IMR-90 (cell line): ENCODE data around the gene WDCP.

Experiments
- CHD1 ChIP-seq: IDR thresholded peaks from 2 replicates; pipeline ENCODE4 v1.6.1; 2012; ENCODE audit warnings: low read depth, low read length, improper control_type of control experiment
- ELK1 ChIP-seq: fragments of 150-350 bp; IDR thresholded peaks from 2 replicates; pipeline ENCODE4 v1.6.1; 2016; ENCODE audit warnings: low read depth, mild to moderate bottlenecking, low read length, moderate library complexity, borderline replicate concordance
- FOS ChIP-seq: fragments of 150-350 bp; IDR thresholded peaks from 2 replicates; pipeline ENCODE4 v1.6.1; 2016; ENCODE audit warnings: low read depth, low read length
- MXI1 ChIP-seq: IDR thresholded peaks from 2 replicates; pipeline ENCODE4 v1.6.1; 2012; ENCODE audit warnings: low read depth, mild to moderate bottlenecking, low read length, moderate library complexity, borderline replicate concordance
- POLR2A ChIP-seq: IDR thresholded peaks from 2 replicates; pipeline ENCODE4 v1.6.1; 2012; ENCODE audit warnings: mild to moderate bottlenecking, low read depth, low read length
- RAD21 ChIP-seq: IDR thresholded peaks from 2 replicates; pipeline ENCODE4 v1.6.1; 2012; ENCODE audit warnings: low read length, improper control_type of control experiment
- RCOR1 ChIP-seq: IDR thresholded peaks from 2 replicates; pipeline ENCODE4 v1.6.1; 2012; ENCODE audit warnings: mild to moderate bottlenecking, low read length, improper control_type of control experiment; ENCODE audit not compliant: insufficient replicate concordance
- RFX5 ChIP-seq: IDR thresholded peaks from 2 replicates; pipeline ENCODE4 v1.8.0; 2012; ENCODE audit warnings: low read depth, mild to moderate bottlenecking, low read length, moderate library complexity
- SMC3 ChIP-seq: fragments of 150-350 bp; IDR thresholded peaks from 2 replicates; pipeline ENCODE4 v1.6.1; 2016; ENCODE audit warnings: low read depth, mild to moderate bottlenecking, antibody characterized with exemption, low read length, moderate library complexity
- TF ChIP-seq, protein P1 (sequence below): conservative IDR thresholded peaks from 2 replicates; pipeline ENCODE4 v1.5.1; 2012; ENCODE audit warnings: mild to moderate bottlenecking, low read depth, low read length, improper control_type of control experiment
- TF ChIP-seq, protein P2 (sequence below): fragments of 150-350 bp; IDR thresholded peaks from 2 replicates; pipeline ENCODE4 v1.6.1; 2017; ENCODE audit warnings: mild to moderate bottlenecking, antibody characterized with exemption, low read length, low read depth

- TF ChIP-seq, protein P1, sequence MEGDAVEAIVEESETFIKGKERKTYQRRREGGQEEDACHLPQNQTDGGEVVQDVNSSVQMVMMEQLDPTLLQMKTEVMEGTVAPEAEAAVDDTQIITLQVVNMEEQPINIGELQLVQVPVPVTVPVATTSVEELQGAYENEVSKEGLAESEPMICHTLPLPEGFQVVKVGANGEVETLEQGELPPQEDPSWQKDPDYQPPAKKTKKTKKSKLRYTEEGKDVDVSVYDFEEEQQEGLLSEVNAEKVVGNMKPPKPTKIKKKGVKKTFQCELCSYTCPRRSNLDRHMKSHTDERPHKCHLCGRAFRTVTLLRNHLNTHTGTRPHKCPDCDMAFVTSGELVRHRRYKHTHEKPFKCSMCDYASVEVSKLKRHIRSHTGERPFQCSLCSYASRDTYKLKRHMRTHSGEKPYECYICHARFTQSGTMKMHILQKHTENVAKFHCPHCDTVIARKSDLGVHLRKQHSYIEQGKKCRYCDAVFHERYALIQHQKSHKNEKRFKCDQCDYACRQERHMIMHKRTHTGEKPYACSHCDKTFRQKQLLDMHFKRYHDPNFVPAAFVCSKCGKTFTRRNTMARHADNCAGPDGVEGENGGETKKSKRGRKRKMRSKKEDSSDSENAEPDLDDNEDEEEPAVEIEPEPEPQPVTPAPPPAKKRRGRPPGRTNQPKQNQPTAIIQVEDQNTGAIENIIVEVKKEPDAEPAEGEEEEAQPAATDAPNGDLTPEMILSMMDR: no peak
- TF ChIP-seq RAD21: no peak
- no peak for TF ChIP-seq ELK1
- no peak for TF ChIP-seq MXI1
- TF ChIP-seq RFX5: no peak
- no peak for TF ChIP-seq RCOR1
- no peak for TF ChIP-seq SMC3
- TF ChIP-seq FOS: no peak
- TF ChIP-seq, protein P2, sequence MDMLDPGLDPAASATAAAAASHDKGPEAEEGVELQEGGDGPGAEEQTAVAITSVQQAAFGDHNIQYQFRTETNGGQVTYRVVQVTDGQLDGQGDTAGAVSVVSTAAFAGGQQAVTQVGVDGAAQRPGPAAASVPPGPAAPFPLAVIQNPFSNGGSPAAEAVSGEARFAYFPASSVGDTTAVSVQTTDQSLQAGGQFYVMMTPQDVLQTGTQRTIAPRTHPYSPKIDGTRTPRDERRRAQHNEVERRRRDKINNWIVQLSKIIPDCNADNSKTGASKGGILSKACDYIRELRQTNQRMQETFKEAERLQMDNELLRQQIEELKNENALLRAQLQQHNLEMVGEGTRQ: no peak
- TF ChIP-seq CHD1: no peak
- no peak for TF ChIP-seq POLR2A
Measured at GRCh38 chr2:24022975-24023575, 24.1 kb downstream of the WDCP start.
